ENCODE data around the gene ADAMTSL1. TPM values are rescaled to one million over a fixed set of nuclear protein-coding genes. Genes with fewer than 3 reads are reported as not detected.

The ADAMTSL1 gene
- total and polyA plus RNA-seq, 2 of the 8 experiments (the other 6 are each of a cell fraction or from before 2014, with no cell fraction given), result 0.84 to 1.1 TPM

DNA sequence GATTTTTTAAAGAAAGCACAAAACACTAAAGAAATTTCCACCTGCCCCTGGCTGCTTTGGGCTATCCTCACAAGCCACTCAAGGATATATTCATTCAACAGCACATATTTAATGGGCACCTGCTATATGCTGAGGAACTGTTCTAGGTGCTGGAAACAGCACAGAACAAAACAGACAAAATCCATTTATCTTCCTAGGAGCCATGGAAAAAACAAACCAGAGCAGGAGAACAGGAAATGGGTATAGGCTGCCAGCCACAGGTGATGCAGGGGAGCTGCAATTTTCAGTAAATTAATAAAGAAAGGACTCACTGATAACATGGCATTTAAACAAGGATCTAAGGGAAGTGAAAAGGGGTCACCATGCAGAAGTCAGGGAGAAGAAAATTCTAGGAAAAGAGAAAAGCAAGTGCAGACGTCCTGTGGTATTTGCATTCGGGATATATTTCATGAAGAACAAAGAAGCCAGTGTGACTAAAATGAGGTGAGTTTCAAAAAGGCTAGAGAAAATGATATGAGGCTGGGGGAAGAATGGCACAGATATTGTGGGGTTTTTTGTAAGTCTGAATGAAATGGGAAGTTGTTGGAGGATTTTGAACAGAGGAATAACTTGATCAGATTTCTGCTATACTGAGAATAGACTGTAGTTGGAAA, 152.2 kb downstream of the ADAMTSL1 start:
- Histone ChIP-seq H3K14ac (ENCODE audit: insufficient read length) (no peak overlapping the region), H3K79me1 (ENCODE audit: low read depth, low read length) (no peaks in the 10 kb centered on the region), H3K23ac (ENCODE audit: insufficient read length) (no peak overlapping the region), H2AK5ac (ENCODE audit: low read depth, low read length) (no peak overlapping the region), H2BK12ac (ENCODE audit: low read depth, low read length) (no peak overlapping the region), H4K20me1 (replicated peaks in 1 of 2; ENCODE audit: control insufficient read depth in 1 of 2, insufficient read depth in 2 of 2, low read length in 2 of 2) (no peaks in the 10 kb centered on the region), H3K23me2 (ENCODE audit: low read depth, low read length) (no peaks in the 10 kb centered on the region), H3K27me3 (replicated peaks in 1 of 4; ENCODE audit: control insufficient read depth in 3 of 4, extremely low read depth in 1 of 4, insufficient read depth in 3 of 4, low read length in 3 of 4) (no peaks in the 10 kb centered on the region), H3K79me2 (ENCODE audit: control insufficient read depth in 1 of 2, insufficient read depth in 2 of 2, low read length in 2 of 2) (no peaks in the 10 kb centered on the region), H4K5ac (ENCODE audit: insufficient read length, low read depth, low read length) (no peak overlapping the region), H3K9me3 (ENCODE audit: insufficient read depth in 2 of 2, low read depth in 1 of 2, low read length in 1 of 2) (no peaks in the 10 kb centered on the region), H2BK5ac (ENCODE audit: low read depth, low read length) (no peak overlapping the region), H4K91ac (replicated peaks; ENCODE audit: insufficient read length, low read length) (no peak overlapping the region), H3K4ac (replicated peaks; ENCODE audit: insufficient read length, low read depth, low read length) (no peak overlapping the region), H3K27ac (ENCODE audit: low read depth, low read length) (no peak overlapping the region), H3K4me1 (replicated peaks in 1 of 4; ENCODE audit: control insufficient read depth in 3 of 4, insufficient read depth in 4 of 4, low read length in 3 of 4) (no peaks in the 10 kb centered on the region), H3K36me3 (ENCODE audit: control insufficient read depth in 2 of 4, insufficient read depth in 4 of 4, low read length in 3 of 4) (no peaks in the 10 kb centered on the region), H3K4me3 (ENCODE audit: extremely low read depth in 1 of 4, insufficient read depth in 2 of 4, low read depth in 3 of 4, low read length in 4 of 4) (no peak overlapping the region), H2BK20ac (ENCODE audit: low read length) (no peak overlapping the region), H2AFZ (ENCODE audit: low read length) (no peak overlapping the region), H3K18ac (ENCODE audit: extremely low read depth, low read length) (no peak overlapping the region), H3K4me2 (ENCODE audit: insufficient read depth in 1 of 2, low read depth in 2 of 2, low read length in 2 of 2) (no peak overlapping the region), H4K8ac (ENCODE audit: extremely low read depth, insufficient read depth, low read length) (no peak overlapping the region), H3K56ac (replicated peaks; ENCODE audit: insufficient read length, low read depth, low read length) (no peak overlapping the region), H2BK120ac (replicated peaks; ENCODE audit: low read depth, low read length) (no peak overlapping the region), H2BK15ac (ENCODE audit: low read length) (no peak overlapping the region), H3K9ac (replicated peaks in 1 of 4; ENCODE audit: extremely low read depth in 1 of 4, low read depth in 3 of 4, low read length in 3 of 4) (no peak overlapping the region)
- WGBS, 2 experiments (ENCODE audit: extremely low coverage in 1 of 2, insufficient coverage in 1 of 2, insufficient read length in 1 of 2, insufficient replicate concordance in 2 of 2, low coverage in 1 of 2, low lambda C conversion rate in 2 of 2, missing lambda C conversion rate in 1 of 2), result 96% methylated on average over 2 of the region's 2 CpGs; no CpG with 5 or more reads in 1 of the 2 experiments
- TF ChIP-seq, protein P1, sequence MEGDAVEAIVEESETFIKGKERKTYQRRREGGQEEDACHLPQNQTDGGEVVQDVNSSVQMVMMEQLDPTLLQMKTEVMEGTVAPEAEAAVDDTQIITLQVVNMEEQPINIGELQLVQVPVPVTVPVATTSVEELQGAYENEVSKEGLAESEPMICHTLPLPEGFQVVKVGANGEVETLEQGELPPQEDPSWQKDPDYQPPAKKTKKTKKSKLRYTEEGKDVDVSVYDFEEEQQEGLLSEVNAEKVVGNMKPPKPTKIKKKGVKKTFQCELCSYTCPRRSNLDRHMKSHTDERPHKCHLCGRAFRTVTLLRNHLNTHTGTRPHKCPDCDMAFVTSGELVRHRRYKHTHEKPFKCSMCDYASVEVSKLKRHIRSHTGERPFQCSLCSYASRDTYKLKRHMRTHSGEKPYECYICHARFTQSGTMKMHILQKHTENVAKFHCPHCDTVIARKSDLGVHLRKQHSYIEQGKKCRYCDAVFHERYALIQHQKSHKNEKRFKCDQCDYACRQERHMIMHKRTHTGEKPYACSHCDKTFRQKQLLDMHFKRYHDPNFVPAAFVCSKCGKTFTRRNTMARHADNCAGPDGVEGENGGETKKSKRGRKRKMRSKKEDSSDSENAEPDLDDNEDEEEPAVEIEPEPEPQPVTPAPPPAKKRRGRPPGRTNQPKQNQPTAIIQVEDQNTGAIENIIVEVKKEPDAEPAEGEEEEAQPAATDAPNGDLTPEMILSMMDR (IDR thresholded peaks at IDR 0.05; ENCODE audit: control extremely low read depth in 1 of 3, insufficient read depth in 1 of 3, low read depth in 1 of 3, low read length in 3 of 3), result peak in 1 of 3 experiments; percentile 17; a peak in 1 of 4 replicates
- TF ChIP-seq RAD21 (IDR thresholded peaks at IDR 0.05 in 1 of 2, conservative IDR thresholded peaks at IDR 0.05 in 1 of 2; ENCODE audit: low read depth in 2 of 2, low read length in 2 of 2) (peak; percentile 58 to 59), CTBP2 (IDR thresholded peaks at IDR 0.05; ENCODE audit: borderline replicate concordance, insufficient read depth, insufficient read length, low read length) (no peak)
- FAIRE-seq (no peak), DNase-seq (ENCODE audit: low read depth in 1 of 2, low spot score in 2 of 2) (no peak)
- POLR2A ChIA-PET (ENCODE audit: partially characterized antibody), result no interaction called here
- CTCF ChIA-PET (ENCODE audit: partially characterized antibody), result interaction anchor here (0.6 to 2.3 kb wide), 5 partner anchors 13 to 372 kb away, joined by 3 to 5 read pairs (median 4); no protein-coding TSS in a partner anchor

Data from H1 (cell line).